K562 (cell line): ENCODE measurements around the gene PHYKPL. TPM values are rescaled to one million over a fixed set of nuclear protein-coding genes. Genes with fewer than 3 reads are reported as not detected.

ENCODE experiments used
- COPS2 ChIP-seq: fragments of 450-650 bp; conservative IDR thresholded peaks from 2 replicates; pipeline ENCODE4 v1.6.1; 2016; ENCODE audit warnings: mild to moderate bottlenecking, moderate library complexity
- CXXC5 ChIP-seq: fragments of 250-450 bp; sonication (Bioruptor Pico); IDR thresholded peaks from 2 replicates; pipeline ENCODE4 v1.8.0; 2022; ENCODE audit warnings: inconsistent platforms, mild to moderate bottlenecking, moderate library complexity
- EGR1 ChIP-seq: fragments of 450-650 bp; conservative IDR thresholded peaks from 2 replicates; pipeline ENCODE4 v1.6.1; 2017; ENCODE audit warnings: mild to moderate bottlenecking
- FOXM1 ChIP-seq, 2 experiments: fragments of 450-650 bp in 1 of 2; sonication (generic) in 1 of 2; formaldehyde crosslinking in 1 of 2; IDR thresholded peaks; 2 replicates each; pipeline versions ENCODE4 v1.6.1 to v1.9.0; 2017 to 2022; ENCODE audit warnings: low read depth in 2 of 2, mild to moderate bottlenecking in 2 of 2, missing genetic modification reagents in 1 of 2, moderate library complexity in 1 of 2
- HDAC2 ChIP-seq: fragments of 450-650 bp; IDR thresholded peaks from 2 replicates; pipeline ENCODE4 v1.6.1; 2016; ENCODE audit warnings: mild to moderate bottlenecking
- HEY1 ChIP-seq: fragments of 250-450 bp; sonication (Bioruptor Pico); IDR thresholded peaks from 2 replicates; pipeline ENCODE4 v1.5.0; 2020; ENCODE audit warnings: mild to moderate bottlenecking, moderate library complexity, borderline replicate concordance
- HNRNPL ChIP-seq: fragments of 200-400 bp; formaldehyde crosslinking; IDR thresholded peaks from 2 replicates; pipeline ENCODE4 v1.6.1; 2017; ENCODE audit warnings: low read depth, mild to moderate bottlenecking, low read length
- MYC ChIP-seq, 2 experiments: fragments of 250-450 bp in 1 of 2; sonication (Bioruptor Pico) in 1 of 2; IDR thresholded peaks; 2 replicates each; pipeline versions ENCODE4 v1.5.1 to v1.6.1; 2012 to 2021; ENCODE audit warnings: low read depth in 2 of 2, borderline replicate concordance in 1 of 2, improper control_type of control experiment in 1 of 2, low read length in 1 of 2, mild to moderate bottlenecking in 1 of 2, moderate library complexity in 1 of 2
- POLR2G ChIP-seq: fragments of 200-400 bp; formaldehyde crosslinking; IDR thresholded peaks from 2 replicates; pipeline ENCODE4 v1.6.1; 2017; ENCODE audit warnings: low read depth, mild to moderate bottlenecking, antibody characterized with exemption, low read length, moderate library complexity
- RB1 ChIP-seq: fragments of 450-650 bp; IDR thresholded peaks from 2 replicates; pipeline ENCODE4 v1.6.1; 2017; ENCODE audit warnings: low read depth, mild to moderate bottlenecking
- RNF2 ChIP-seq: sonication (generic); IDR thresholded peaks from 2 replicates; pipeline ENCODE4 v1.6.1; 2016
- SIN3A ChIP-seq, 2 experiments: fragments of 150-350 bp in 1 of 2; IDR thresholded peaks; 2 replicates each; pipeline ENCODE4 v1.6.1; 2011 to 2016; ENCODE audit warnings: borderline replicate concordance in 2 of 2, low read depth in 2 of 2, low read length in 2 of 2, mild to moderate bottlenecking in 2 of 2, moderate library complexity in 2 of 2; ENCODE audit not compliant: control insufficient read depth in 1 of 2
- SLC30A9 ChIP-seq: fragments of 250-450 bp; sonication (Bioruptor Pico); IDR thresholded peaks from 2 replicates; pipeline ENCODE4 v1.8.0; 2022; ENCODE audit warnings: mild to moderate bottlenecking, moderate library complexity
- VEZF1 ChIP-seq: fragments of 200-800 bp; sonication (Bioruptor generic); IDR thresholded peaks from 2 replicates; pipeline ENCODE4 v1.6.1; 2017; ENCODE audit warnings: missing genetic modification characterization, missing compliant biosample characterization
- ZBTB11 ChIP-seq, 3 experiments: fragments of 200-800 bp in 1 of 3; fragments of 250-450 bp in 1 of 3; fragments of 450-650 bp in 1 of 3; sonication (Bioruptor Pico) in 1 of 3; sonication (Bioruptor generic) in 1 of 3; formaldehyde crosslinking in 1 of 3; IDR thresholded peaks; 2 replicates each; pipeline versions ENCODE4 v1.6.1 to v1.8.0; 2016 to 2022; ENCODE audit warnings: mild to moderate bottlenecking in 2 of 3, missing genetic modification characterization in 2 of 3, missing compliant biosample characterization in 1 of 3, moderate library complexity in 1 of 3
- ZBTB9 ChIP-seq: fragments of 450-650 bp; formaldehyde crosslinking; IDR thresholded peaks from 2 replicates; pipeline ENCODE4 v1.4.0; 2020; ENCODE audit warnings: mild to moderate bottlenecking, moderate library complexity
- ZNF121 ChIP-seq: sonication (generic); formaldehyde crosslinking; conservative IDR thresholded peaks from 2 replicates; pipeline ENCODE4 v1.8.0; 2022; ENCODE audit warnings: missing genetic modification reagents
- ZNF584 ChIP-seq: fragments of 200-800 bp; sonication (Bioruptor generic); IDR thresholded peaks from 2 replicates; pipeline ENCODE4 v1.6.1; 2016; ENCODE audit warnings: low read depth, mild to moderate bottlenecking, missing genetic modification characterization, missing compliant biosample characterization
- polyA plus RNA-seq, 8 experiments: library from polyadenylated mRNA; depleted of rRNA in 4 of 8; stranded (reverse) in 5 of 8; unstranded in 3 of 8; fragments of >200 nt; fragmentation: Nextera tagmentation in 2 of 8; fragmentation: Illumina TruSeq in 1 of 8; extraction: Ambion mirVana in 2 of 8; extraction: Trizol in 1 of 8; gene quantifications; 2 replicates each; pipeline versions ENCODE4 v1.2.1 to v1.2.3, GENCODE V29; 2011 to 2014; ENCODE audit warnings: inconsistent platforms in 1 of 8, missing spikeins in 1 of 8
- total RNA-seq, 7 experiments: library from RNA; depleted of rRNA in 6 of 7; stranded (reverse); fragments of >200 nt in 6 of 7; fragmentation: Illumina TruSeq in 2 of 7; extraction: Trizol in 2 of 7; gene quantifications; 2 replicates each; pipeline versions ENCODE4 v1.2.1 to v1.2.3, GENCODE V29; 2011 to 2021; ENCODE audit warnings: low replicate concordance in 1 of 7

The PHYKPL gene
- total and polyA plus RNA-seq, 9 of the 15 experiments (the other 6 are each of a cell fraction or from before 2014, with no cell fraction given), result 4.7 to 34.7 (median 18.6) TPM

GRCh38 chr5:178232124-178232919 is at the start of gene PHYKPL (continued):
- TF ChIP-seq ZBTB11 (CRISPR knock-in tag; IDR thresholded peaks at IDR 0.05) (peak in 2 of 3 experiments; percentile 15 to 76; a peak in 1 of 6 replicates), SLC30A9 (no peak), FOXM1 (IDR thresholded peaks at IDR 0.05; ENCODE audit: low read depth) (no peak), FOXM1 (CRISPR knock-in tag; IDR thresholded peaks at IDR 0.05; ENCODE audit: low read depth) (peak; percentile 87), EGR1 (peak; percentile 17; the same call in 1 of the 2 replicates), POLR2G (peak; percentile 84), ZNF121 (CRISPR knock-in tag) (no peak), RNF2 (peak; percentile 20; the same call in 1 of the 2 replicates), HEY1 (no peak), HDAC2 (no peak), HNRNPL (peak; percentile 72; the same call in 1 of the 2 replicates), CXXC5 (peak; percentile 93), SIN3A (IDR thresholded peaks at IDR 0.05; ENCODE audit: borderline replicate concordance in 2 of 2, control insufficient read depth in 1 of 2, low read depth in 2 of 2, low read length in 2 of 2) (0 out of 4 replicates have a peak, but pooled peaks of 1 of the 2 experiments have one; percentile 54), MYC (IDR thresholded peaks at IDR 0.05; ENCODE audit: low read depth, low read length) (peak; percentile 68; the same call in 1 of the 2 replicates), MYC (CRISPR knock-in tag; IDR thresholded peaks at IDR 0.05; ENCODE audit: borderline replicate concordance, low read depth) (no peak), VEZF1 (CRISPR knock-in tag) (peak; percentile 94), ZNF584 (CRISPR knock-in tag) (0 out of 2 replicates have a peak, but pooled peaks have one; percentile 32), RB1 (0 out of 2 replicates have a peak, but pooled peaks have one; percentile 36), ZBTB9 (CRISPR knock-in tag) (0 out of 2 replicates have a peak, but pooled peaks have one; percentile 53), COPS2 (no peak)
